ENCODE data around the gene RIBC1. TPM values are rescaled to one million over a fixed set of nuclear protein-coding genes. Genes with fewer than 3 reads are reported as not detected.

RIBC1 gene
- total and polyA plus RNA-seq, 9 of the 15 experiments (the other 6 are each of a cell fraction or from before 2014, with no cell fraction given) = 0.07 to 0.51 (median 0.44) TPM

DNA sequence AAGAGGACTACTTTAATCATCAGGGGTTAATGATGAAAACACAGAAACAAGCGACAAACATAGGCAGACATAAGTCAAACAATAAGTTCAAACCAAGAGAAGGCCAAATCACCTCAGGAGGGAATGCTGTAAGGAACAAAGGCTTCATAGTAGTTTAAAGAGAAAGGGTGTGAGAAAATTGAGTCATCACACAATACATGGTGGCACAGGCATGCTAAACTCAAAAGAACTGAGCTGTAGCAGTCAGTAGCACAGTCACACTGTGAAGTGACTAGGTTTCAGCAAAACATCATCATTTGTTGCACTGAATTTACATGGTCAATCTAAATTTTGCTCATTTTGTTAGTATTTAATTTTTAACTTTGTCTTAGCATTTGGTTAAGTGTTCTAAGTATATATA, 24.5 kb upstream of the RIBC1 start:
- no TSS peak for BruUV-seq (replicated peaks)
- Histone ChIP-seq H3K36me3 (ENCODE audit: control insufficient read depth, insufficient read depth, low read length) (peaks cover 91% of the 10 kb centered on the region), H3K4me1 (replicated peaks in 1 of 2; ENCODE audit: control insufficient read depth in 2 of 2, insufficient read depth in 2 of 2, low read length in 2 of 2) (no peaks in the 10 kb centered on the region), H3K79me2 (ENCODE audit: control insufficient read depth, insufficient read depth, low read length) (no peaks in the 10 kb centered on the region), H3K27me3 (ENCODE audit: control insufficient read depth in 2 of 2, insufficient read depth in 2 of 2, low read length in 2 of 2) (no peaks in the 10 kb centered on the region), H3K9me1 (ENCODE audit: control insufficient read depth, insufficient read depth, low read length) (no peaks in the 10 kb centered on the region), H4K20me1 (replicated peaks; ENCODE audit: control insufficient read depth, insufficient read depth, low read length) (no peaks in the 10 kb centered on the region), H3K4me3 (no peak overlapping the region), H3K27ac (ENCODE audit: extremely low read depth, low read depth, low read length) (no peak overlapping the region), H3K9me3 (replicated peaks; ENCODE audit: control insufficient read depth, insufficient read depth, low read depth, low read length) (no peaks in the 10 kb centered on the region), H3K4me2 (ENCODE audit: insufficient read depth, low read length) (no peak overlapping the region), H2AFZ (ENCODE audit: low read depth, low read length) (no peak overlapping the region), H3K9ac (ENCODE audit: insufficient read depth in 1 of 2, low read depth in 2 of 2, low read length in 2 of 2) (no peak overlapping the region)
- POLR2A ChIA-PET = interaction anchor here (1.0 kb wide), 1 partner anchor 13 kb away, joined by 3 read pairs; no protein-coding TSS in a partner anchor
- FAIRE-seq (no peak), DNase-seq (ENCODE audit: extremely low read depth in 1 of 4, low spot score in 3 of 4) (no peak), ATAC-seq (no peak)
- in situ Hi-C loops (cut with MboI) = no loop called here
- intact Hi-C loops (cut with micrococcal nuclease) = no loop called here
- 88% methylated on average over 1 of the region's 1 CpG for WGBS (ENCODE audit: insufficient coverage, low coverage, missing lambda C conversion rate)
- CTCF ChIA-PET (ENCODE audit: low intra/inter-chr PET ratio) = no interaction called here
- TF ChIP-seq, protein P1, sequence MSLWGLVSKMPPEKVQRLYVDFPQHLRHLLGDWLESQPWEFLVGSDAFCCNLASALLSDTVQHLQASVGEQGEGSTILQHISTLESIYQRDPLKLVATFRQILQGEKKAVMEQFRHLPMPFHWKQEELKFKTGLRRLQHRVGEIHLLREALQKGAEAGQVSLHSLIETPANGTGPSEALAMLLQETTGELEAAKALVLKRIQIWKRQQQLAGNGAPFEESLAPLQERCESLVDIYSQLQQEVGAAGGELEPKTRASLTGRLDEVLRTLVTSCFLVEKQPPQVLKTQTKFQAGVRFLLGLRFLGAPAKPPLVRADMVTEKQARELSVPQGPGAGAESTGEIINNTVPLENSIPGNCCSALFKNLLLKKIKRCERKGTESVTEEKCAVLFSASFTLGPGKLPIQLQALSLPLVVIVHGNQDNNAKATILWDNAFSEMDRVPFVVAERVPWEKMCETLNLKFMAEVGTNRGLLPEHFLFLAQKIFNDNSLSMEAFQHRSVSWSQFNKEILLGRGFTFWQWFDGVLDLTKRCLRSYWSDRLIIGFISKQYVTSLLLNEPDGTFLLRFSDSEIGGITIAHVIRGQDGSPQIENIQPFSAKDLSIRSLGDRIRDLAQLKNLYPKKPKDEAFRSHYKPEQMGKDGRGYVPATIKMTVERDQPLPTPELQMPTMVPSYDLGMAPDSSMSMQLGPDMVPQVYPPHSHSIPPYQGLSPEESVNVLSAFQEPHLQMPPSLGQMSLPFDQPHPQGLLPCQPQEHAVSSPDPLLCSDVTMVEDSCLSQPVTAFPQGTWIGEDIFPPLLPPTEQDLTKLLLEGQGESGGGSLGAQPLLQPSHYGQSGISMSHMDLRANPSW (CRISPR knock-in tag; IDR thresholded peaks at IDR 0.05) = no peak
- no peak for TF ChIP-seq ETV6 (IDR thresholded peaks at IDR 0.05; ENCODE audit: borderline replicate concordance in 1 of 2, low read depth in 2 of 2, low read length in 1 of 2)
- no peak for TF ChIP-seq ETV6 (CRISPR knock-in tag; IDR thresholded peaks at IDR 0.05; ENCODE audit: borderline replicate concordance)
- TF ChIP-seq, protein P2, sequence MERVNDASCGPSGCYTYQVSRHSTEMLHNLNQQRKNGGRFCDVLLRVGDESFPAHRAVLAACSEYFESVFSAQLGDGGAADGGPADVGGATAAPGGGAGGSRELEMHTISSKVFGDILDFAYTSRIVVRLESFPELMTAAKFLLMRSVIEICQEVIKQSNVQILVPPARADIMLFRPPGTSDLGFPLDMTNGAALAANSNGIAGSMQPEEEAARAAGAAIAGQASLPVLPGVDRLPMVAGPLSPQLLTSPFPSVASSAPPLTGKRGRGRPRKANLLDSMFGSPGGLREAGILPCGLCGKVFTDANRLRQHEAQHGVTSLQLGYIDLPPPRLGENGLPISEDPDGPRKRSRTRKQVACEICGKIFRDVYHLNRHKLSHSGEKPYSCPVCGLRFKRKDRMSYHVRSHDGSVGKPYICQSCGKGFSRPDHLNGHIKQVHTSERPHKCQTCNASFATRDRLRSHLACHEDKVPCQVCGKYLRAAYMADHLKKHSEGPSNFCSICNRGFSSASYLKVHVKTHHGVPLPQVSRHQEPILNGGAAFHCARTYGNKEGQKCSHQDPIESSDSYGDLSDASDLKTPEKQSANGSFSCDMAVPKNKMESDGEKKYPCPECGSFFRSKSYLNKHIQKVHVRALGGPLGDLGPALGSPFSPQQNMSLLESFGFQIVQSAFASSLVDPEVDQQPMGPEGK (CRISPR knock-in tag; IDR thresholded peaks at IDR 0.05; ENCODE audit: borderline replicate concordance) = no peak
- TF ChIP-seq ZNF232 (CRISPR knock-in tag; IDR thresholded peaks at IDR 0.05) = no peak
- TF ChIP-seq, protein P3, sequence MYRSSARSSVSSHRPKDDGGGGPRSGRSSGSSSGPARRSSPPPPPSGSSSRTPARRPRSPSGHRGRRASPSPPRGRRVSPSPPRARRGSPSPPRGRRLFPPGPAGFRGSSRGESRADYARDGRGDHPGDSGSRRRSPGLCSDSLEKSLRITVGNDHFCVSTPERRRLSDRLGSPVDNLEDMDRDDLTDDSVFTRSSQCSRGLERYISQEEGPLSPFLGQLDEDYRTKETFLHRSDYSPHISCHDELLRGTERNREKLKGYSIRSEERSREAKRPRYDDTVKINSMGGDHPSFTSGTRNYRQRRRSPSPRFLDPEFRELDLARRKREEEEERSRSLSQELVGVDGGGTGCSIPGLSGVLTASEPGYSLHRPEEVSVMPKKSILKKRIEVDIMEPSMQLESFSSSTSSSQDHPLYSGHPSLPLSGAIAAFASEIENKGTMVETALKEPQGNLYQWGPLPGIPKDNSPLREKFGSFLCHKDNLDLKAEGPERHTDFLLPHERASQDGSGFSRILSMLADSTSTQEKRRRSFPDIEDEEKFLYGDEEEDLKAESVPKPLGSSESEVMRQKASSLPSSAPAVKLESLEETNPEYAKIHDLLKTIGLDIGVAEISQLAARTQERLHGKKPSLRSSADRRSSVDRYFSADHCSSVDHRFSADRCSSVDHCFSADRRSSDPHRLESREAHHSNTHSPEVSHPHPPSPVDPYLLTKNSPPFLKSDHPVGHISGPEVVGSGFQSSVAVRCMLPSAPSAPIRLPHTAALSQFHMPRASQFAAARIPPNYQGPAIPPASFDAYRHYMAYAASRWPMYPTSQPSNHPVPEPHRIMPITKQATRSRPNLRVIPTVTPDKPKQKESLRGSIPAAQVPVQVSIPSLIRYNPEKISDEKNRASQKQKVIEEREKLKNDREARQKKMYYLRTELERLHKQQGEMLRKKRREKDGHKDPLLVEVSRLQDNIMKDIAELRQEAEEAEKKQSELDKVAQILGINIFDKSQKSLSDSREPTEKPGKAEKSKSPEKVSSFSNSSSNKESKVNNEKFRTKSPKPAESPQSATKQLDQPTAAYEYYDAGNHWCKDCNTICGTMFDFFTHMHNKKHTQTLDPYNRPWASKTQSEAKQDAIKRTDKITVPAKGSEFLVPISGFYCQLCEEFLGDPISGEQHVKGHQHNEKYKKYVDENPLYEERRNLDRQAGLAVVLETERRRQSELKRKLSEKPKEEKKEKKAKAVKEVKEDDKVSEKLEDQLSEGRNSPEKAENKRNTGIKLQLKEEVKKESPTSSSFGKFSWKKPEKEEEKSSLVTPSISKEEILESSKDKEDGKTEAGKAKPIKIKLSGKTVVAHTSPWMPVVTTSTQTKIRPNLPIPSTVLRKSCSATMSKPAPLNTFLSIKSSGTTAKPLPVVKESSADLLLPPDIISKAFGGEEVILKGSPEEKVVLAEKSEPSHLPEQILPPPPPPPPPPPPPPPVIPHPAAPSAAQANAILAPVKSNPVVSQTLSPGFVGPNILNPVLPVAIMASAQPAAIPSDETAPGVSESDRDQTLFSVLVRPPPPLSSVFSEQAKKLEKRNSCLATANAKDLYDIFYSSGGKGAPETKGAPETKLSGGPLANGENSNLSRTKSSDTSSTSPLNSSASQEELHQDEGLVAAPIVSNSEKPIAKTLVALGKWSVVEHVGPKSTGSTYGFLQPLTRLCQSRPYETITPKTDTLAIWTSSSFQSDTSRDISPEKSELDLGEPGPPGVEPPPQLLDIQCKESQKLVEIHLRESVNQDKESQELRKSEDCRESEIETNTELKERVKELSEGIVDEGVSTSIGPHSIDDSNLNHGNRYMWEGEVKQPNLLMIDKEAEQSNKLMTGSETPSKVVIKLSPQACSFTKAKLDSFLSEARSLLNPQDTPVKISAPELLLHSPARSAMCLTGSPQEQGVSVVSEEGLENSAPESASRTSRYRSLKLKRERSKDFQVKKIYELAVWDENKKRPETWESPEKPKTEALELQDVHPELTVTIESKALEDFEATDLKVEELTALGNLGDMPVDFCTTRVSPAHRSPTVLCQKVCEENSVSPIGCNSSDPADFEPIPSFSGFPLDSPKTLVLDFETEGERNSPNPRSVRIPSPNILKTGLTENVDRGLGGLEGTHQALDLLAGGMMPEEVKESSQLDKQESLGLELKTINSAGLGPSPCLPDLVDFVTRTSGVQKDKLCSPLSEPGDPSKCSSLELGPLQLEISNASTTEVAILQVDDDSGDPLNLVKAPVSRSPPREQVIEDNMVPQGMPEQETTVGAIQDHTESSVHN (IDR thresholded peaks at IDR 0.05; ENCODE audit: borderline replicate concordance in 1 of 2, low read depth in 1 of 2) = no peak
- TF ChIP-seq FOXP1 (CRISPR knock-in tag; IDR thresholded peaks at IDR 0.05) = no peak
- TF ChIP-seq, protein P4, sequence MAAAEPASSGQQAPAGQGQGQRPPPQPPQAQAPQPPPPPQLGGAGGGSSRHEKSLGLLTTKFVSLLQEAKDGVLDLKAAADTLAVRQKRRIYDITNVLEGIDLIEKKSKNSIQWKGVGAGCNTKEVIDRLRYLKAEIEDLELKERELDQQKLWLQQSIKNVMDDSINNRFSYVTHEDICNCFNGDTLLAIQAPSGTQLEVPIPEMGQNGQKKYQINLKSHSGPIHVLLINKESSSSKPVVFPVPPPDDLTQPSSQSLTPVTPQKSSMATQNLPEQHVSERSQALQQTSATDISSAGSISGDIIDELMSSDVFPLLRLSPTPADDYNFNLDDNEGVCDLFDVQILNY (CRISPR knock-in tag; IDR thresholded peaks at IDR 0.05) = no peak
